GM21447 (cell line): ENCODE results near the gene ATP8A2.

ENCODE experiments used
- ATAC-seq: cut with Tn5 transposase; IDR thresholded peaks from one replicate; pipeline ENCODE4 v1.9.1; 2021; ENCODE audit not compliant: unreplicated experiment

ATP8A2 gene

DNA sequence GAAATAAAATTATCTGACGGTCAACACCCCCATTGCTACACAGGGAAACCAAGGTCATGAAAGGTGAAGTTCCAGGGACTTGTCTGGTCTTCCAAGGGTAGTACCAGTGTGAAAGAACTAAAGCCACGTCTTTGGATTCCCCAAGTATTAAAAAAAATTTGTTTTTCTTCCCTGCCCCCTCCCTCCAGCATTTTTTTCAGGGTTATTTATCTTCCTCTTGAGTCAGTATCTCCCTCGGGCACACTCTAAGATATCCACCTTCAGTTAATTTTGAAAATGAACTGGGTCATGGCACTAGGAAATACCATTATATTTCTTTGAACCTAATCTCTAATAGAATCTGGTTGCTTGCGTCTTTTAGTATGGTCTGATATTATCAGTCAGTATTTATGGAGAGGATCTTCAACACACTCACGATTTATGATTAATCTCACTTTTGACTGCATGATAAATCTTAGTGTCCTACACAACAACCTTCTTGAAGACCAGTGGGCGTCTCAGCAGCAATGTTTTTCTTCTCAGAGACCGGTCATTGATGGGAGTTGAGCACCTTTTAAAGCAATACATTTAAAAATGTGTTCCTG, 9.1 kb downstream of the ATP8A2 start:
- no peak for ATAC-seq

DNA sequence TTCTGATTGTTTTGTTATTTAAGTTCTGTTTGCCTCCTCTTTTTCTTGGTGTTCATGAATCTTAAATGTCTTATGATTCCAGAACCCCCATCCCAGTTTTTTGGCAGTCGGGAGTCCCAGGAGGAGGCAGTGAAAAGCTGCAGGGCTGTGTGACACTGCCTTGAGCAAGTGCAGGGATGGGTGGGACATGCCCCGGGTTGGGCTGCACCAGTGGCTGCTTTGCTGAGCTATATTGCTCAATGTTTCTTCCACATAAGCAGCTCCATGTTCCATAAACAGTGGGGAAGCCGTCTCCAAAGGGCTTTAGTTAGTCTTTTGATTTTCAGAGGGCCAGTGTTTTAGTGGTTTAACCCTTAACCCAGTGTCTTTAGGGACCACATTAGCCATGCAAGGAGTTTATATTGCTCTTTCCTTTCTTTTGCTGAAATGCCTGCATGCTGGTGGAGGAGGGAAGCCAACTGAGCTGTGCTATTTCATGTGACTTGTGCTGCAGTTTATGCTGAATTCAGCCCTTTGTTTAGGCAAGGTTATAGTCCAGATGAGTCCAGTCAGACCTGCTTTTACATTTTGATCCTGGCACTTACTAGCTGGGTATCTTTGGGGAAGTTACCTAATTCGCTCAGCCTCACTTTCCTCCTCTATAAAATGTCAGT, 13.1 kb downstream of the ATP8A2 start:
- ATAC-seq, result no peak

DNA sequence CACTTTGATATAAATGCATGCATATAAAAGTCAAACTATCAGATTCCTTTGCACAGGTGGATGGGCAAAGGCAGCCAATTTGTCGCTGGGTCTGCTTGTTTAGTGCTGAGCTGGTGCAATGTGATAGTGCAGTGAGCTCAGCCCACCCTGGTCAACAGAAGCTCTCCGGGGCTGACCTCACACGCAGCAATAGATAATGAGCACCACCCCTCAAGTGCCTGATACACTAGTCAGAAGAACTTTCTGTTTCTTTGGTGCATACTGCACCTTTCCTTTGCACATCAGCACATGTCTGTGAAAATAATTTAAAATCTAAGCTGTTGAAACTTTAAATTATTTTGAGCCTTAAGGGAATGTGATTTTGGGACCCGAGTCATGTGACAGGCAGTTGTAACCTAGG, 20.2 kb downstream of the ATP8A2 start:
- no peak for ATAC-seq

DNA sequence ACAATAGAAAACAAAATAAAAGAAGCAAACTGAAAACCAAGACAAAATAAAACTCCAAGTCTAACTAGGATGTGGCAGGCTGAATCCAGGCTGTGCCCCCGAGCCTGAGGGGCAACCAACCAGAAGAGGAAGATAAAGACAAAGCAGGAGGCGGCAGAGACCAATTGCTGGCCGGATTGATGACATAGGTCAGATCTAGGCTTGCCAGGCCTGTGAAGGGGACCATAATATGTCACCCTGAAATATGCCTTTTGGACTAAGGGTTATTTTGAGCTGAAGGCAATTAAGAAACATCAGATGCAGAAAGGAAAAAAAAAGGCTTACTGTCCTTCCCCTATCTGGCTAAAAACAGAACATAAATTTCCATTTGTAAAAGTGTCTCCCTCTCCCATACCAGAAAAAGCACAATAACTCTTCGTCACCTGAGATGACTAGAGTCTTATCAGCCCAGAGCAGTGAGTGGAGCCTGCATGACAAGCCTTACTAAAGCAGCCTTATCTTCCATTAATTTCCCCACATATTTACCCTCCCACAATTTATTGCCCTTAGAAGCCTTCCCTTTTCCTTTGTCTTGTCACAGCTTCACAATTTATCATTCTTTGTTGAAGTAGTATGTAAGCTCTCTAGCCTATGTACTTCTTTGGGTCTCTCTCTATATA, 22.8 kb downstream of the ATP8A2 start:
- ATAC-seq, result no peak

DNA sequence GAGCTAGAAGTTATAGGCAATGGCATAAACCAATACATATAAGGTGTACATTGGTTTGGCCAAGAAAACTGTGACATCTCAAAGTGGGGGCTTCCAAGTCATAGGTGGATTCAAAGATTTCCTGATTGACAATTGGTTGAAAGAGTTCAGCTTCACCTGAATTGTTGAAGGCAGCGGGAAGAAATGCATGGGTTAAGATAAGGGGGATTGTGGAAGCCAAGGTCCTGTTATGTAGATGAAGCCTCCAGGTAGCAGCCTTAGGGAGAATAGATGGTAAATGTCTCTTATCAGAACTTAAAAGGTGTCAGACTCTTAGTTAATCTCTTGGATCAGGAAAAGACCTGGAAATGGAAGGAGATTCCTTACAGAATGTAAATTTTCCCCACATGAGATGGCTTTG, 26.0 kb downstream of the ATP8A2 start:
- no peak for ATAC-seq

DNA sequence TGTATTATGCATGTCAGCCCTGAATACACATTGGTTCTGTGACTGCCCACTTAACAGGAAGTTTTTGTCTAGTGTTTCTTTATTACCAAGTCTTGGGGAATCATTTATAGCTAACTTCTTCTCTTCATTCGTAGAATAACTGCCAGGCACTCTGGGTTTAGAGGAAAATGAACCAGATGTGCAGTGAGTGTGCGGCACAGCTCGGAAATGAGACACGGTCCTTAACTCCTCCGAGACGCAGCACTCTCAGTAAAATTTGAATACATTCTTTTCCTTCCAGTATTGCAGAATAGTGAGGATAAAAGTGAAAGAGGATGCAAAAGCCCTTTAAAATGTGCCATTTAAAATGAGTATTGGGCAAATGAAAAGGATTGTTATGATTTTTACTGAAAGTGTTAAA, 29.2 kb downstream of the ATP8A2 start:
- no peak for ATAC-seq

DNA sequence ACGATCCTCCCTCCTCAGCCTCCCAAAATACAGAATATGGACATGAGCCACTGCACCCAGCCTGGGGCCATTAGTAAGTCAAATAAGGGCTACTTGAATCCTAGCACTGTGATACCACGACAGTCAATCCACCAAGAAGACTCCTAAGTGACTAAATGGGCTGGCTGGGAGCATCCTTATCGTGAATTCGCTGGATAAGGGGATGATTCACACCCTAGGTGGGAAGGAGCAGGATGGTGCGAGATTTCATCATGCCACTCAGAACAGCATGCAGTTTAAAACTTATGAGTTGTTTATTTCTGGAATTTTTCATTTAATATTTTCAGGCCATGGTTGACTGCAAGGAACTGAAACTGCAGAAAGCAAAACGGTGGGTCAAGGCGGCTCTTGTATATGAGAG, 30.2 kb downstream of the ATP8A2 start:
- no peak for ATAC-seq

DNA sequence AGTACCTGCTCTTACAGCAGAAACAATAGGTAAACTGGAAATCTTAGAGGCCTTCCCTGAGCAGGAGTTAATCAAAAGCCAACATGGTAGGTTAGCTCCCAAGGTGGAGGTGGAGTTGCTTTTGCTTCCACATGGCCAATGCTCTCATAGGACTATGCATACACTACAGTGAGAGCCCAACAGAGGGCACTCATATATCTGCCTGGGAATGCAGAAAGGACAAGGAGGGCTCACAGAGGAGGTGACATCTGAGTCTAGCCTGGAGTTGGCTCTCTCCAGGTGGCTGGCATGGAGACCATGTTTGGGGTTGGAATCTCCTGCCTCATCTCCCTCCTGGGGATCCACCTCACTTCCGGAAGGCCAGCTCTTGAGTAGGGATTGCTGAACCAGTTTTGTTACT, 34.6 kb downstream of the ATP8A2 start:
- no peak for ATAC-seq

DNA sequence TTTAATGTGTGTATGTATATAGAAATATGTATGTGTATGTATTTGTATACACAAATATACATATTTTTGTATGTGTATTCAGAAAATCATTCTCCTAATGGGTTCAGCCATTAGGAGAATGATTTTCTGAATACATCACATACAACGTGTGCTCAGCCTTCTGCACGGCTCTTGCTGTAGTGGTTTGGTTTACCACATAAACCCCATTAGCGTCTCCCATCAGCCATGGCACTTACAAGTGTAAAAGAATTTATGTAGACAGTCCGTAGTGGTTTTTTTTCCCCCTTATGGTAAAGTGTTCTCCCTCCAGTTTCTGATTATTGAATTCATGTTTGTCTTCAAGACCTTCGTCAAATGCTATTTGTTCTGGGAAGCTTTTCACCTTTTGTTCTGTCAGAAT, 38.2 kb downstream of the ATP8A2 start:
- ATAC-seq, result no peak

DNA sequence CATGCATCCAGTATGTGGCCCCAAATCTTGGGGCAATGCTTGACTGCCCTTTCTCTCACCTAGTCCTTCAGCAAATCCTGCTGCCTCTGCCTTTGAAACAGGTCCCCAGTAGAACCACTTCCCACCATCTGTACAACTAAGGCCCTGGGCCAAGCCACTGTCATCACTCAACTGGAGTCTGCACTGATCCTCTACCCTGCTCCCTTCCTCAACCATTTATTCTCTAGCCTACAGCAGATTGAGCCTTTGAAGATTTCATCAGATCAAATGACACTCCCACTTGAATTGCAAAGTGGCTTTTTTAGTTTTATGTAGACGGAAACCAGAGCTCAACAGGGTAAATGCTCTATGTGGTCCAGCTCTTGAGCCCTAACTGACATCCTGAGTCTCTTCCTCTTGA, 43.5 kb downstream of the ATP8A2 start:
- no peak for ATAC-seq

DNA sequence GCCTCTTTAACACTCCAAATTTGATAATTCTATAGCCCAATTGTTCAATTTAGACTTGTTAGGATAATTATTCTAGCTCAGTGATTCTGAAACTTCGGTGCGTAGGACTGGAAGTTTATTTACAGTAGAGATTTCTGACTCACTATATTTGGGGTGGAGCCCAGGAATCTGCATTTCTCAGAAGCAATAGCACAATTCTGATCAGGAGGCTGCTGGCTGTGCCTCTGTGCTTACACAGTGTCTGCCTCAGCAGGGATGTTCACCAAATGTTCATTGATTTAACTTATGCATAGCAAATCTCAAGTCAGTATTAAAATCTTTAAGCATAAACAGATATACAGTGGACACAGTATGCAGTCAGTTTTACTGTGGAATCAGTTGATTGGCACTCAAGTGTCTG, 45.8 kb downstream of the ATP8A2 start:
- no peak for ATAC-seq

DNA sequence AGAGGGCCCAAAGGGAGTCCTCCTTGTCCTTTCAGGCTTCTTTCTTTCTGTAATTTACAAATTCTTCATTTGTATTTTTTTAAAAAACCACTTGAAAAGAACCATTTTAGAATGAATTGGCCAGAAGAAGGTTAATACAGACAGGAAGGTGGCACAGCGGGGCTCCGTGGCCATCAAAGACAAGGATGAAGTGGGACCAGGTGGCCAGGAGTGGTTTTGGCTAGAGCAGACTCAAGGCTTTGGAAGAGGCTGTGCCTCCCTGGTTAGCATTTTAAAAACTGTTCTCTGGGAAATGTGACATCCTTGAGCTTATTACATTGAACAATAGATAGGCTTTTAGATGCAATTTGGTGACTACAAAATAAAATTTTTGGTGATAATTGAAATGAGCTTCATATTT, 48.4 kb downstream of the ATP8A2 start:
- no peak for ATAC-seq

DNA sequence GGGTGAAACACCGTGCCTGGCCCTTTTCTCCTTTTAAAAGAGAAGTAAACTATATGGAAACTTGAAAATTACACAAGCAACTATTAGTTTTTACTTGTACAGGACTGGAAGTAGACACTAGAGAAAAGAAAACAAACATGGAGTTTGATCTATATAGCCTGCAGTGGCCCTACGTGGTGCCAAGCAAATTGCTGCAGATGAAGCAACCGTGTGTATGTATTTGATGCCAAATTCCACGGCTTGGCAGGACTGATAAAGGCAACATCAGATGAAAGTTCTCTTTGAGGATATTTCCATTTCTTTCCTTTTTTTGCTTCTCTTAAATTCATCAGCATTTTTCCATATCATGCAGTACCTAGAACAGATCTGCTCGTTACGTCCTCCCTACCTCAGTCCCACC, 49.8 kb downstream of the ATP8A2 start:
- no peak for ATAC-seq

DNA sequence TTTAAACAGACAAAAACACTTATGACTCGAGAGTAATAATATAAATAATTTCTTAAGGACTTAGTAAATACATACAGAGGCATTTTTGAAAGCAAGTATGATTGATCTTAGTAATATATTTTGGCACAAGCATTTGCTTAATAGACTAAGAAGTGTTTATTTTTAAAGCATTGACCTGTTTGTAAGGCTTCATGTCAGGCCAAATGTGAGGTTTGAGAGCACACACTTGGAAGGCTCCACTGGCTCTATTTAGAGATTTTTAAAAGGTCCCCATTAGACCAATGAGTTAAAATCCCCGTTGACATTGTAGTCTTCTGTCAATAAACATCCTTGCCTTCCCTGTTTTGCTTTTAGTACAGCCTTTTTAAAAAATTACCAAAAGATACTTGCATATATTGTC, 50.4 kb downstream of the ATP8A2 start:
- ATAC-seq, result no peak

DNA sequence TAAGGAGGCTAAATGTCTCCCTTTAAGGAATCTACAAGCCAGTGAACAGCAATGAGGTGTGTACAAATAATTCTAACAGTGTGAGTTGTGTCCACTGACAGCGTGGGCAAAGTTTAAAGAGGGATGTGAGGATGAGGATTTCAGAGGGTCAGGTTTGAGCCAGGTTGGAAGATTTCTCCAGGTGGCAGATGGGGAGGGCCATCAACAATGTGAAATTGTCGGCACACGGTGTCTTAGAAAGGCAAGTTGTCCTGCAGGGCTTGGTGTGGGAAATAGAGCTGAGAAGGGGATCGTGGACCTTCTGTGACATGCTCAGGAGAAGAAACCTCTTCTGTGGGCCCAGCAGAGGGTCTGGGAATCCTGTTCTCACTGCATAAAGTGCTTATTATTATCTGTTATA, 52.1 kb downstream of the ATP8A2 start:
- no peak for ATAC-seq

DNA sequence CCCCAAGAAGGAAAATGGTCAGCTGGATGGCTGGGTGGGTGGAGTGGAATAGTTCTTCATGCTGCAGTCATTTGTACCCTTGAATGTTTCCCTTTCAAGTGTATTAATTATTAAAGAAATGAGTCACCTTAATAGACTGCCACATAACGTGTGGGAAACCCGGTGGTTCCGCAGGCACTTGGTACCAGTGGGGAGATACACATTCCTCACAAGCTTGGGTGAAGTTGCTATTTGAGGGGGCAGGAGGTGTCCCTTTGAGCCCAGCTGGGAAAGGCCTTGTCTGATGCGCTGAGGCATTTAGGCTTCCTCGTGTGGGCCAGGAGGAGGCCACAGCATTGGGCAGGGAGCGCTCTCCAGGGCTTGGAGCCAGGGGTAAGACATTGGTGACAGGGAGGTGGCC, 57.7 kb downstream of the ATP8A2 start:
- no peak for ATAC-seq

DNA sequence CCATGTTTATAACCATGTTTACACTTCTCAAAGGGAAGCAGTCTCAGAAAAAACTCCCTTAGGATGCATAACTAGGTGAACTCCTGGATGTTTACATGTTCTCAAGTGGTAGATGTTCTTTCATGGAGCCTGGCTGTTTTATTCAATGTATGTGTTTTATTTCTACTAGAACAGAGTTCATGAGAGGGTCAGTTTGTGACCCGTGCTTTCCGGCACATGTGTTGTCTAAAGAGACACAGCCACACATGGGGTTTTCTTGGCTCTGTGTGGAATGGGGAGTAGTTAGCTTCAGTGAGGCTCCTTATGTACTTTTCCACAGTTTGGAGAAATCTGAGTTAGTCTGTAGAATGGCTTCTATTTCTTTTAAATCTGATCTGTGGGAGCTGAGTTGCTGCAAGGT, 60.9 kb downstream of the ATP8A2 start:
- ATAC-seq, result no peak

DNA sequence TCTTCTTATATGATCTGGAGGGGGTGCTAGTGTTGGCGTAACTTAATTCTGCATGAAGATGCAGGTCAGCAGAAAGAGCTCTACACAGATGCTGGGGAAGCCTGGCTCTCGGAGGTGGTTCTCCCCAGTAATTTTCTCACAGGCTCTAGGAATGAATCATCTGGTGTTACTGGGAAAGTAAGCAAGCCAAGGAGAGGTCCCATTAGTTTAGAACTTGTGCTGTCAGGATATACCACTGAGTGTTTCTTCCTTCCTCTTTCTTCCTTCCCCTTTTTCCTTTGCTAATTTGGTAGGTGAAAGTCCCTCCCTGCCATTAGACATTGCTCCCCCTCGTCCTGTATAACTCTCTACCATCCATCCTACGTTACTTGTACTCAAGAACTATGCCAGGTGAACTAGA, 68.3 kb downstream of the ATP8A2 start:
- ATAC-seq, result no peak

DNA sequence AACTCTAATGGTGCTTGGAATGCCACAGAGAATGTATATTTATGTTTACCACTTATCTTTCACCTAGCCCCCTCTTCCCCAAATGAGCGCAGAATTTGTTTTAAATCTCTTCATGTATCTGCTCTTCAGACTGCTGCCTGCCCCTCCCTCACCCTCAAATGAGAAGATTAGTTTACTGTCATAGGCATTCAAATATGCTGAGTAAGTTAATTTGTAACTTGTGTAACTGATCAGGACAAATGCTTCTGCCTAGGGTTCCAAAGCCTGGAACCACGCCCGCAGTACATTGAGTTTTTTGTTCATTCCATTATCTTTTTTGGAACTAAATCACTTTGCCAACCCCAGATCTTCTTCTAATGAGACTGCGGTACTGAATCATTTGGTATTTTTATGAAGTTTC, 74.5 kb downstream of the ATP8A2 start:
- no peak for ATAC-seq

DNA sequence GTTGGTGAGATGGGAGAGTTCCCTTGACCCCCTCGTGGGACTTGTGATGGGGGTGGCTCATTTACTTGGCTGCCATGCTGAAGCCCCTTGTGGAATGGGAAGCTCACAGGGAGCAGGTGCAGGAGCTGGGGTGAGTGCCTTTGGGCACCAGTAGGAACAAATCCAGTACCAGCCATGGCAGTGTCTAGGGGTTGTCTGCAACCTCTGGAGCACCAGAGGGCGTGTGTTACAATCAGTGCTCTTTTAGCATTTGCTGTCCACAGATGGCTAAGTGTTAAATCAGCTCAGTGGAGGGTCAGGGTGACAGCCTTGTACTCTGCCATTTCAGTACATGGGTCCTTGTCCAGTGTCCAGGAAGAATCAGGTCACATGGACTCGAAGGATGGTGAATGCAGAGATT, 75.6 kb downstream of the ATP8A2 start:
- no peak for ATAC-seq

DNA sequence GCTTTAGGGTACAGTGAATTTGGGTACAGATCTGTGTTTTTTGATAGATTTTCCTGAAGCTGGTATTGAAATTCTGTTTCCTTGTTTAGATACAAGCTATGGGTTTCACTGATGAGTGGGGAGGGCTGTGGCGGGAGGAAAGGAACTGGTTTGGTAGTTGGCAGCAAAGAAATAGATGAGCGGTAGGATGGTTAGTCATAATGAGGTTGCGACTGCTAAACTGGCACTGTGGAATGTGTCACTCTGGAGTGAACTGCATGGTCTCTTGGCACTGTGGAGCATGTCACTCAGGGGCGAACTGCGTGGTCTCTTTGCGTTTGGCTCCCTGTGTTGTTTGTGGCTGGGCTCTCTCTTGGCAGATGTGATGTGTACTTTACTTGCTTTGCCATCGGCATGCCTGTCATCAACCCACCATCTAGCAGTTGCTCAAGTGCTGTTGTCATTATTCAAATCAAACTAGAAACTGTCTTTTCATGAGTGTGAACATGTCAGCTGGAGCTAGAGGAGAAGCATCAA, 82.1 kb downstream of the ATP8A2 start:
- no peak for ATAC-seq

DNA sequence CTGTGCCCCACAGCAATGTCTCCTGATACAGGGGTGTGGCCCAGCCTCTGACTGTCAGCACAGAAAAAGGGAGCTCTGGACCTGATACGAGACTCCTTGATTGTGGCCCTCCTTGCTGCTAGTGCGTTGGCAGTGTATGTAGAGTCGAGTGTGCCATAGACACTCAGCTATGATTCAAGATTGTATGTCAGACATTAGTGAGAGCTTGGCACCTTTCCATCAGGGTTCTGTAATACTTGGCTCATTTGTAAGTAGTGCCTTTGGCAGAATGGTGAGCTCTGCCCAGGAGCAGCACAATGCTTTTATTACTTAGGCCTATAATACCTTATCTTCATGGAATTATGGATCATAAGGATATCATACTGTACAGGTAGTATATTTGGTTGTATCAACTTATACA, 83.4 kb downstream of the ATP8A2 start:
- ATAC-seq, result no peak

DNA sequence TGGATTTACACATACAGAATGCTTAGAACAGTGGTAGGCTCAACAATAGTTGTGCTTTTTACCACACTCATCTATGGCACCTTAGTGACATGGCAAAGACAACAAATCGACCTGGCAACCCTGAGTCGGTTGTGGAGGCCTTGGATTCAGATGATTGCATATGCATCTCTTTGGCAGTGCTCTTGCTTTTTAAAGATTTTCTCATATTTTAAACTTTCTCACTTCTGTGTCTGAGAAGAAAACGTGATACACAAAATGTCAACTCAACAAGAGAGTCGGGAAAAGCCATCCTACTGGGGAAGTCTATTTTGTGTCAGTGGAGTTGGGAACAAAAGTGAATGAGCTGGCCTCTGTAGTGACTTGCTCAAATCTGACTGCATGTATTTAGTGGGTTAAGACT, 85.8 kb downstream of the ATP8A2 start:
- ATAC-seq, result no peak
